ENCODE results near the gene DEXI. TPM values are rescaled to one million over a fixed set of nuclear protein-coding genes. Genes with fewer than 3 reads are reported as not detected.

DEXI gene
- total RNA-seq (2014; rRNA removed), result 36.1 and 43.2 TPM in 2 replicates
- percentile 55 among the genes with signal in this experiment for Bru-seq, nascent RNA
- percentile 67 among the genes with signal in this experiment for BruChase-seq, experiment 1, labeled RNA remaining after a 6-hour chase
- percentile 56 among the genes with signal in this experiment for BruChase-seq, experiment 2, labeled RNA remaining after a 2-hour chase
- long read RNA-seq, transcript DEXI-201 (2 exons, 1,561 nt), result major isoform, 47 of 62 reads
- long read RNA-seq, partial matches to known transcripts, result 12 of 62 reads
- long read RNA-seq, other reads (novel, unspliced or antisense), result 0 of 62 reads

- no peak within 1 kb of the TSS for H3K27ac ChIP-seq (ENCODE audit: low read length)
- BruUV-seq (replicated peaks), result no TSS peak
- H4K20me1 ChIP-seq (ENCODE audit: low read length), result peaks cover 17% of the 10 kb centered on the region; the same call in 1 of the 2 replicates
- H3K4me2 ChIP-seq (ENCODE audit: low read length), result peak within 1 kb of the TSS; percentile 99
- no peaks in the 10 kb centered on the region for H3K36me3 ChIP-seq (ENCODE audit: low read depth, low read length)
- H2AFZ ChIP-seq (ENCODE audit: low read length), result peak within 1 kb of the TSS; percentile 93
- H3F3A ChIP-seq (ENCODE audit: low read length, unreplicated experiment), result no peaks in the 10 kb centered on the region
- DNase-seq, result peak; percentile 90
- intact Hi-C loops (cut with micrococcal nuclease), result loop anchor here (5.0 kb wide), 1 partner anchor 200 kb away; the partner anchor contains the start of gene NUBP1
- peak within 1 kb of the TSS; percentile 70 for H3K9ac ChIP-seq (ENCODE audit: low read length)
- H3K79me2 ChIP-seq (ENCODE audit: low read length), result peaks cover 73% of the 10 kb centered on the region
- ChIA-PET CTCF (interaction anchor here (0.5 kb wide), 1 partner anchor 15 kb away, joined by 7 read pairs; no protein-coding TSS in a partner anchor), POLR2A (ENCODE audit: unreplicated experiment) (interaction anchor here (0.6 to 1.0 kb wide), 3 partner anchors 199 to 552 kb away, joined by 3 to 25 read pairs (median 5); partner anchors contain the start of gene NUBP1)
- ATAC-seq, result peak; percentile 67
- H3K27me3 ChIP-seq (ENCODE audit: low read length), result no peaks in the 10 kb centered on the region
- H3K9me3 ChIP-seq (ENCODE audit: low read length), result no peaks in the 10 kb centered on the region
- no peak for TF ChIP-seq EZH2 (IDR thresholded peaks at IDR 0.05; ENCODE audit: low read length, unreplicated experiment)
- TF ChIP-seq EZH2phosphoT487 (IDR thresholded peaks at IDR 0.05; ENCODE audit: borderline replicate concordance, low read length), result no peak
- no peak for TF ChIP-seq CTCF (conservative IDR thresholded peaks at IDR 0.05; ENCODE audit: low read depth, low read length)
- H3K9me2 ChIP-seq (replicated peaks; ENCODE audit: low read length), result no peaks in the 10 kb centered on the region
- H3K4me1 ChIP-seq (ENCODE audit: insufficient read depth, low read length), result peaks cover 27% of the 10 kb centered on the region
- H3K4me3 ChIP-seq (ENCODE audit: low read length), result peak within 1 kb of the TSS; percentile 91
Measured at GRCh38 chr16:10942352-10943063, at the start of gene DEXI. Gene DEXI (minus strand): TSS chr16:10942468. CDS start chr16:10942005, 463 bp downstream.

- no peaks in the 10 kb centered on the region for H3K36me3 ChIP-seq (ENCODE audit: low read depth, low read length)
- no peak overlapping the region for H3K9ac ChIP-seq (ENCODE audit: low read length)
- POLR2A ChIA-PET (ENCODE audit: unreplicated experiment), result no interaction called here
- BruUV-seq (replicated peaks), result no TSS peak
- no peak for DNase-seq
- TF ChIP-seq EZH2 (IDR thresholded peaks at IDR 0.05; ENCODE audit: low read length, unreplicated experiment) (no peak), CTCF (conservative IDR thresholded peaks at IDR 0.05; ENCODE audit: low read depth, low read length) (no peak), EZH2phosphoT487 (IDR thresholded peaks at IDR 0.05; ENCODE audit: borderline replicate concordance, low read length) (no peak)
- no peaks in the 10 kb centered on the region for H4K20me1 ChIP-seq (ENCODE audit: low read length)
- CTCF ChIA-PET, result no interaction called here
- H3K9me2 ChIP-seq (replicated peaks; ENCODE audit: low read length), result no peaks in the 10 kb centered on the region
- ATAC-seq, result no peak
- H3K27me3 ChIP-seq (ENCODE audit: low read length), result no peaks in the 10 kb centered on the region
- H3K79me2 ChIP-seq (ENCODE audit: low read length), result no peaks in the 10 kb centered on the region
- no peaks in the 10 kb centered on the region for H3K9me3 ChIP-seq (ENCODE audit: low read length)
- peaks cover 33% of the 10 kb centered on the region for H3K4me1 ChIP-seq (ENCODE audit: insufficient read depth, low read length)
- H2AFZ ChIP-seq (ENCODE audit: low read length), result no peak overlapping the region
- H3K4me2 ChIP-seq (ENCODE audit: low read length), result no peak overlapping the region
- peak overlapping the region; percentile 92 for H3K27ac ChIP-seq (ENCODE audit: low read length)
- H3F3A ChIP-seq (ENCODE audit: low read length, unreplicated experiment), result peaks cover 7% of the 10 kb centered on the region
- H3K4me3 ChIP-seq (ENCODE audit: low read length), result no peak overlapping the region
- intact Hi-C loops (cut with micrococcal nuclease), result no loop called here
Measured at GRCh38 chr16:10990378-10990777, 48.1 kb upstream of the DEXI start.

Data from PC-3 (cell line).